Epithelial cell of proximal tubule (primary cell): ENCODE measurements around the gene MIOX. TPM values are rescaled to one million over a fixed set of nuclear protein-coding genes. Genes with fewer than 3 reads are reported as not detected.
"Not testable (repeated sequence)": the region's sequence is repeated elsewhere in the genome, so short reads cannot be mapped to it uniquely, and the experiment has no call there.

ENCODE experiments used
- DNase-seq: peaks from one replicate; pipeline ENCODE4 v3.0.0-alpha.2; 2011; ENCODE audit warnings: low read depth
- H3K4me3 ChIP-seq: 2 replicates; pipeline ENCODE4 v1.5.1; 2011; ENCODE audit warnings: low read depth, mild to moderate bottlenecking, low read length
- total RNA-seq: library from RNA; depleted of rRNA; stranded (reverse); fragments of >200 nt; gene quantifications from 2 replicates; pipeline ENCODE4 v1.2.3, GENCODE V29; 2015
- TF ChIP-seq, protein P1 (sequence below): conservative IDR thresholded peaks from 2 replicates; pipeline ENCODE4 v1.5.1; 2012; ENCODE audit warnings: low read depth, mild to moderate bottlenecking, low read length

MIOX gene
- total RNA-seq, 1 donor from 2014 or later, result not detected

- TF ChIP-seq, protein P1, sequence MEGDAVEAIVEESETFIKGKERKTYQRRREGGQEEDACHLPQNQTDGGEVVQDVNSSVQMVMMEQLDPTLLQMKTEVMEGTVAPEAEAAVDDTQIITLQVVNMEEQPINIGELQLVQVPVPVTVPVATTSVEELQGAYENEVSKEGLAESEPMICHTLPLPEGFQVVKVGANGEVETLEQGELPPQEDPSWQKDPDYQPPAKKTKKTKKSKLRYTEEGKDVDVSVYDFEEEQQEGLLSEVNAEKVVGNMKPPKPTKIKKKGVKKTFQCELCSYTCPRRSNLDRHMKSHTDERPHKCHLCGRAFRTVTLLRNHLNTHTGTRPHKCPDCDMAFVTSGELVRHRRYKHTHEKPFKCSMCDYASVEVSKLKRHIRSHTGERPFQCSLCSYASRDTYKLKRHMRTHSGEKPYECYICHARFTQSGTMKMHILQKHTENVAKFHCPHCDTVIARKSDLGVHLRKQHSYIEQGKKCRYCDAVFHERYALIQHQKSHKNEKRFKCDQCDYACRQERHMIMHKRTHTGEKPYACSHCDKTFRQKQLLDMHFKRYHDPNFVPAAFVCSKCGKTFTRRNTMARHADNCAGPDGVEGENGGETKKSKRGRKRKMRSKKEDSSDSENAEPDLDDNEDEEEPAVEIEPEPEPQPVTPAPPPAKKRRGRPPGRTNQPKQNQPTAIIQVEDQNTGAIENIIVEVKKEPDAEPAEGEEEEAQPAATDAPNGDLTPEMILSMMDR, result no peak
- H3K4me3 ChIP-seq, result no peak overlapping the region
- no peak for DNase-seq
Measured at GRCh38 chr22:50518606-50519005, 31.9 kb downstream of the MIOX start.

- no peak overlapping the region for H3K4me3 ChIP-seq
- DNase-seq, result no peak
- TF ChIP-seq, protein P1, result no peak
Measured at GRCh38 chr22:50519151-50519550, 32.5 kb downstream of the MIOX start.

- not testable (repeated sequence) for DNase-seq, H3K4me3 ChIP-seq
Measured at GRCh38 chr22:50520184-50520583, 33.5 kb downstream of the MIOX start.

- TF ChIP-seq, protein P1, result no peak
- DNase-seq, result no peak
- H3K4me3 ChIP-seq, result no peak overlapping the region
Measured at GRCh38 chr22:50520826-50521453, 34.3 kb downstream of the MIOX start.

DNA sequence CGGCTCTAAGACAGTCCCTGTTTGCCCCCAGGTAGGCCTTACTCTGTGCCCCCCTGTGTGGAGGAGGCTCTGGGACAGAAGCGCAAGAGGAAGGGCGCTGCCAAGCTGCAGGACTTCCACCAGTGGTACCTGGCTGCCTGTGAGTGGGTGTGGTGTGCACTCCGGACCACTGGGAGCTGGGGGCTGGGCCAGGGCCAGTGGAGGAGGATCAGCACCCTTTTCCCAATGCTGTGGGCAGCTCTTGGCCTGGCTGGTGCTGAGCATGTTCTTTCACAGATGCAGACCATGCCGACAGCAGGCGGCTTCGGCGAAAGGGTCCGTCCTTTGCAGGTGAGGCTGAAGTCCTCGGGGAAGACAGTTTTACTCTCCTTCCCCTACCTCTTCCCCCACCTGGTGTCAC, 35.1 kb downstream of the MIOX start:
- no peak for DNase-seq
- TF ChIP-seq, protein P1, result no peak
- H3K4me3 ChIP-seq, result no peak overlapping the region

DNA sequence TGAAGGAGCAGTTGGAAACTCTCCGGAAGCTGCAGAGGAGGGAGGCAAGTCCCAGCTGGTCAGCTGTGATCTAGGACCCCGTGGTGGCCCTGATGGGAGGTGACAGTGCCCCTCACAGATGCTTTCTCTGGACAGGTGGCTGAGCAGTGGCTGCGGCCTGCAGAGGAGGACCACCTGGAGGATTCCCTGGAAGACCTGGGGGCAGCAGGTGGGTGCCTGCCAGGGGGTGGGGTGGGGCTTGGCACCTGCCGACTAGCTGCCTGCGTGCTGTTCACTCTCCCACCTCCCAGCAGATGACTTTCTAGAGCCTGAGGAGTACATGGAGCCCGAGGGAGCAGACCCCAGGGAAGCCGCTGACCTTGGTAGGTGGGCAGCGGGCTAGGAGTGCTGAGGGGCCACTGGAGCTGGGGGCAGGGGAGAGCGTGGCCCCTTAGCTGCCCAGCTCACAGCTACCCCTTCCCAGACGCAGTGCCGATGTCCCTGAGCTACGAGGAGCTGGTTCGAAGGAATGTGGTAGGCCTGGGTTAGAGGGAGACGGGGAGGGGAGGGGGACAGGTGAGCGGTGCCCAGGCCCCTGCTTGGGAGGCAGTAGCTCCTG, 35.6 kb downstream of the MIOX start:
- TF ChIP-seq, protein P1, result no peak
- no peak for DNase-seq
- H3K4me3 ChIP-seq, result no peak overlapping the region

DNA sequence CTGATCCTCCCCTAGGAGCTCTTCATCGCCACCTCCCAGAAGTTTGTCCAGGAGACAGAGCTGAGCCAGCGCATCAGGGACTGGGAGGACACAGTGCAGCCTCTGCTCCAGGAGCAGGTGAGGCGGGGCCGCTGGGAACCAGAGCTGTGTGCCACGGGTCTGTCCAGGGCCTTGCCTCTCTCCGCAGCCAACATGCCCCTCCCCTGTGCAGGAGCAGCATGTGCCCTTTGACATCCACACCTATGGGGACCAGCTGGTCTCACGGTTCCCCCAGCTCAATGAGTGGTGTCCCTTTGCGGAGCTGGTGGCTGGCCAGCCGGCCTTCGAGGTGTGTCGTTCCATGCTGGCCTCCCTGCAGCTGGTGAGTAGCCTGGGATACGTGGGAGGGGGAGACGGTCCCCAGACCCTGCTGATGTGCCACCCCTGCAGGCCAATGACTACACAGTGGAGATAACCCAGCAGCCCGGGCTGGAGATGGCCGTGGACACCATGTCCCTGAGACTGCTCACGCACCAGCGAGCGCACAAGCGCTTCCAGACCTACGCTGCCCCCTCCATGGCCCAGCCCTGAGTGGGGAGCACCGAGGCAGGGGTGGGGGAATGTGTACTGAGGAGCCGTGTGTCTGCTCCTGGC, 36.3 kb downstream of the MIOX start:
- TF ChIP-seq, protein P1, result no peak
- no peak overlapping the region for H3K4me3 ChIP-seq
- no peak for DNase-seq
